ENCODE results near the gene PLA2G4C. TPM values are rescaled to one million over a fixed set of nuclear protein-coding genes. Genes with fewer than 3 reads are reported as not detected.

The PLA2G4C gene
- total RNA-seq, 1 donor from 2014 or later: 4.8 TPM

- no peaks in the 10 kb centered on the region for H3K4me1 Mint-ChIP-seq (ENCODE audit: unreplicated experiment)
- H3K9me3 Mint-ChIP-seq (ENCODE audit: unreplicated experiment): peaks cover 7% of the 10 kb centered on the region
- peaks cover 4% of the 10 kb centered on the region for H3K27me3 Mint-ChIP-seq (ENCODE audit: unreplicated experiment)
- H3K4me3 Mint-ChIP-seq (ENCODE audit: unreplicated experiment): no peak overlapping the region
- H3K36me3 Mint-ChIP-seq (ENCODE audit: unreplicated experiment): no peaks in the 10 kb centered on the region
- TF ChIP-seq CTCF (IDR thresholded peaks at IDR 0.05): no peak
- H3K27ac Mint-ChIP-seq (ENCODE audit: unreplicated experiment): no peak overlapping the region
- DNase-seq (ENCODE audit: extremely low spot score, unreplicated experiment): no peak
These were observed 56.8 kb downstream of the PLA2G4C start for GRCh38 chr19:48053856-48054255.

DNA sequence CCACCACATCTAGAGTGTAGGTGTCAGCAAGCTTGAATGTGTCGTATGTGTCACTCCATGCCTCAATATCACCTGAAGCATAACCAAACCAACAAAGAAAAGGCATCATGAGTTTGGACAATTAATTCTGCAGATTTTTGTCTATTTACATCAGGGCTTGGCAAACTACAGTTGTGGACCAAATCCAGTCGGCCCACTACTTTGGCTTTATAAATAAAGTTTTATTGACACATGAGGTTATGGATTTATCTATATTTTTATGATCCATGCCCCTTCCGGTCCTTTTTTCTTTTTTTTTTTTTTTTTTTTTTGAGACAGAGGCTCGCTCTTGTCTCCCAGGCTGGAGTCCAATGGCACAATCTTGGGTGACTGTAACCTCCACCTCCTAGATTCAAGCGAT, 57.5 kb downstream of the PLA2G4C start:
- H3K4me1 Mint-ChIP-seq (ENCODE audit: unreplicated experiment): no peaks in the 10 kb centered on the region
- DNase-seq (ENCODE audit: extremely low spot score, unreplicated experiment): no peak
- peaks cover 13% of the 10 kb centered on the region for H3K9me3 Mint-ChIP-seq (ENCODE audit: unreplicated experiment)
- peaks cover 4% of the 10 kb centered on the region for H3K27me3 Mint-ChIP-seq (ENCODE audit: unreplicated experiment)
- TF ChIP-seq CTCF (IDR thresholded peaks at IDR 0.05): no peak
- H3K27ac Mint-ChIP-seq (ENCODE audit: unreplicated experiment): no peak overlapping the region
- H3K4me3 Mint-ChIP-seq (ENCODE audit: unreplicated experiment): no peak overlapping the region
- no peaks in the 10 kb centered on the region for H3K36me3 Mint-ChIP-seq (ENCODE audit: unreplicated experiment)

GRCh38 chr19:48051335-48052033, 59.1 kb downstream of the PLA2G4C start:
- H3K27me3 Mint-ChIP-seq (ENCODE audit: unreplicated experiment): peaks cover 4% of the 10 kb centered on the region
- no peak overlapping the region for H3K27ac Mint-ChIP-seq (ENCODE audit: unreplicated experiment)
- no peaks in the 10 kb centered on the region for H3K4me1 Mint-ChIP-seq (ENCODE audit: unreplicated experiment)
- no peaks in the 10 kb centered on the region for H3K36me3 Mint-ChIP-seq (ENCODE audit: unreplicated experiment)
- TF ChIP-seq CTCF (IDR thresholded peaks at IDR 0.05): no peak
- DNase-seq (ENCODE audit: extremely low spot score, unreplicated experiment): no peak
- H3K9me3 Mint-ChIP-seq (ENCODE audit: unreplicated experiment): peaks cover 15% of the 10 kb centered on the region
- H3K4me3 Mint-ChIP-seq (ENCODE audit: unreplicated experiment): no peak overlapping the region

DNA sequence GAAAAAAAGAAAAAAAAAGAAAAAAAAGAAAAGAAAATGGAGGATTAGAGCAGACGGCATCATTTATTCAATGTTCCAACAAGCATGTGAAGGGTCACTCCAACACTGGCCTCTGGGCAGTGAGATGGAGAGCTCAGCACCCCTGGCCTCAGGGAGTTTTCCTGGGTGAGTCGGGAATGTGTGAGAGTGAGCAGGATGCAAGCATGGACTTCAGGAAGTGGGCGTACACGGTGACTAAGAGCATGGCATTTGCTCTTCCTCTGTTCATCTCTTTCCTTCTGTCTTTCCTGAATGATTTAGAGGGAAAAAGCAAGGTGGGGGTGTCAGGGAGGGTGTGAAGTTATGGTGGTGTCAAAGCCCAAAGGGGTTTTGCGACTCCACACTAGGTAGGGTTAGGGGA, 66.1 kb downstream of the PLA2G4C start:
- Mint-ChIP-seq H3K27me3 (ENCODE audit: unreplicated experiment) (peaks cover 2% of the 10 kb centered on the region), H3K27ac (ENCODE audit: unreplicated experiment) (no peak overlapping the region), H3K4me1 (ENCODE audit: unreplicated experiment) (no peaks in the 10 kb centered on the region), H3K36me3 (ENCODE audit: unreplicated experiment) (no peaks in the 10 kb centered on the region), H3K9me3 (ENCODE audit: unreplicated experiment) (peaks cover 15% of the 10 kb centered on the region), H3K4me3 (ENCODE audit: unreplicated experiment) (no peak overlapping the region)
- no peak for DNase-seq (ENCODE audit: extremely low spot score, unreplicated experiment)
- TF ChIP-seq CTCF (IDR thresholded peaks at IDR 0.05): no peak

DNA sequence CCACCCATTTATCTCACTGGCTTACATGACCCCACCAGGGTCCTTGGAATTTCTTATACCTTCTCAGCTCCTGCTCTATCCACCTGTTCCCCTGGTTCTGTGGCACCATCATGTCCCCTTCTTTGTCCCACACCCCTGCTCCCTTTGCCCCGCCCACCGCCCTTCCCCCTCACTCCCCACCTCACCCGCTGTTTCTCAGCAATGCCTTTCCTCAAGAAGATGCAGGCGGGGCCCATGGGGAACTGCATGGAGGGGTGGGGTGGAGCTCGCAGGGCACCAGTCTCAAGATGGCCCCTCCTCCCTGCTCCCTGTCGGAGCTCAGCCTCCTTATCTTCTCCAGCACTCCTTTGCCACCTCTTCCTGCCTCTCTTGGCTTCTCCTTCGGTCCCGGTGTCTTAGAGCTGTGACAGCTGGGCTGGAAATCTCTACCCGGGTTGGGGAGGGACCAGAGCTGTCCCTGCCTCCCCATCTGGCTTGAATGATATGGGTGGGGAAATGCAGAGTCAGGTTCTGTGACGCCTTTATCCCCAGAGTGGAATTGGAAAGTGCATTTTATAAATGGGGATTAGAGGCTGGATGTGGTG, 66.8 kb downstream of the PLA2G4C start, which contains the start of gene CABP5:
Gene CABP5 (minus strand): TSS at position 405 of the 584 bp plus-strand sequence. CDS start 157 bp downstream, at position 248.
- no peaks in the 10 kb centered on the region for H3K4me1 Mint-ChIP-seq (ENCODE audit: unreplicated experiment)
- no peak within 1 kb of the TSS for H3K27ac Mint-ChIP-seq (ENCODE audit: unreplicated experiment)
- no peak for DNase-seq (ENCODE audit: extremely low spot score, unreplicated experiment)
- no peak for TF ChIP-seq CTCF (IDR thresholded peaks at IDR 0.05)
- no peak within 1 kb of the TSS for H3K4me3 Mint-ChIP-seq (ENCODE audit: unreplicated experiment)
- peaks cover 2% of the 10 kb centered on the region for H3K27me3 Mint-ChIP-seq (ENCODE audit: unreplicated experiment)
- peaks cover 7% of the 10 kb centered on the region for H3K9me3 Mint-ChIP-seq (ENCODE audit: unreplicated experiment)
- H3K36me3 Mint-ChIP-seq (ENCODE audit: unreplicated experiment): no peaks in the 10 kb centered on the region
